Measurements from ENCODE around the gene CNGA3.

DNA sequence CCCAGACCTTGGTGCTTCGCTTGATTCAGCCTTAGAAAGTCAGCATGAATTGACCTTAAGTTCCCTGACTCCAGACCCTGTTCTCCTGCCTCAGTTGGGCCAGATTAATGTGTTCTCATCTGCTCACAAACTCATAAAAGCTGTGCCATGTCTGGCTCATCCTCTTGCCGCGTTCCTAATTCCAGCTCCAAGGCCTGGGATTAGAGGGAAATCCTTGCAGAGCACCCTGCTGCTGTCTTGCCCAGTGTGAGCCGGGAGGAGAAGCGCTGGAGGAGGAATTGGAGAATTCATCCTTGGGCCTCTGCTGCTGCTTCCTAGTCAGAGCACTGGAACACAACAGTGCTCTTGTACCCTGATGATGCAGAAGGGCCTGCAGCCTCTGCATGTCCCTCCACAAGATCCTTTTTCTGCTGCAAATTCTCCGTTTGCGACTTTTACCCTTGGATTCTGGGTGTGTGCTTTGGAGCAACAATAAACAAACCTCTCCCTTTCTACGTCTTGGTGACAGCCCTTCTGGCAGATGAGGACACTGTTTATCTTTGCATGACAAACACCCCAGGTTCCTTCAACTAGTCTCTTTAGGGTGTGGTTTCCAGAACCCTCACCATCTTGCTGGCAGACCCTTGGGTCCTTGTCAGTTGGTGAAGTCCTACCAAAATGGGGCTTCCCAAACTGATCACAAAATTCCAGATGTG is 46.9 kb upstream of the CNGA3 start:
- TF ChIP-seq EZH2 (IDR thresholded peaks at IDR 0.05; ENCODE audit: borderline replicate concordance, low read length) = no peak
- TF ChIP-seq, protein P1, sequence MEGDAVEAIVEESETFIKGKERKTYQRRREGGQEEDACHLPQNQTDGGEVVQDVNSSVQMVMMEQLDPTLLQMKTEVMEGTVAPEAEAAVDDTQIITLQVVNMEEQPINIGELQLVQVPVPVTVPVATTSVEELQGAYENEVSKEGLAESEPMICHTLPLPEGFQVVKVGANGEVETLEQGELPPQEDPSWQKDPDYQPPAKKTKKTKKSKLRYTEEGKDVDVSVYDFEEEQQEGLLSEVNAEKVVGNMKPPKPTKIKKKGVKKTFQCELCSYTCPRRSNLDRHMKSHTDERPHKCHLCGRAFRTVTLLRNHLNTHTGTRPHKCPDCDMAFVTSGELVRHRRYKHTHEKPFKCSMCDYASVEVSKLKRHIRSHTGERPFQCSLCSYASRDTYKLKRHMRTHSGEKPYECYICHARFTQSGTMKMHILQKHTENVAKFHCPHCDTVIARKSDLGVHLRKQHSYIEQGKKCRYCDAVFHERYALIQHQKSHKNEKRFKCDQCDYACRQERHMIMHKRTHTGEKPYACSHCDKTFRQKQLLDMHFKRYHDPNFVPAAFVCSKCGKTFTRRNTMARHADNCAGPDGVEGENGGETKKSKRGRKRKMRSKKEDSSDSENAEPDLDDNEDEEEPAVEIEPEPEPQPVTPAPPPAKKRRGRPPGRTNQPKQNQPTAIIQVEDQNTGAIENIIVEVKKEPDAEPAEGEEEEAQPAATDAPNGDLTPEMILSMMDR (conservative IDR thresholded peaks at IDR 0.05 in 1 of 2, IDR thresholded peaks at IDR 0.05 in 1 of 2; ENCODE audit: extremely low read depth in 1 of 2, insufficient read depth in 1 of 2, low read depth in 1 of 2, low read length in 2 of 2) = no peak

Data from mammary epithelial cell (primary cell).